SJSA1 (cell line): ENCODE results near the gene DHRS7B. TPM values are rescaled to one million over a fixed set of nuclear protein-coding genes. Genes with fewer than 3 reads are reported as not detected.
"Not testable (repeated sequence)": the region's sequence is repeated elsewhere in the genome, so short reads cannot be mapped to it uniquely, and the experiment has no call there.

Source experiments
- DNase-seq, 2 experiments: peaks; one replicate each; pipeline ENCODE4 v3.0.0-alpha.2; 2015 to 2020; ENCODE audit warnings: low spot score in 2 of 2, low read depth in 1 of 2
- H3K27ac ChIP-seq: fragments of 250-450 bp; sonication (Bioruptor Pico); 2 replicates; pipeline ENCODE4 v1.5.1; 2020; ENCODE audit warnings: mild to moderate bottlenecking, moderate library complexity
- H3K27me3 ChIP-seq: fragments of 250-450 bp; sonication (Bioruptor Pico); replicated peaks from 2 replicates; pipeline ENCODE4 v1.5.1; 2020; ENCODE audit warnings: mild to moderate bottlenecking, moderate library complexity
- H3K36me3 ChIP-seq: fragments of 250-450 bp; sonication (Bioruptor Pico); 2 replicates; pipeline ENCODE4 v1.5.1; 2020; ENCODE audit warnings: mild to moderate bottlenecking
- H3K4me1 ChIP-seq: fragments of 250-450 bp; sonication (Bioruptor Pico); replicated peaks from 2 replicates; pipeline ENCODE4 v1.6.1; 2021; ENCODE audit warnings: mild to moderate bottlenecking
- H3K4me3 ChIP-seq: fragments of 250-450 bp; sonication (Bioruptor Pico); 2 replicates; pipeline ENCODE4 v1.5.1; 2020; ENCODE audit warnings: mild to moderate bottlenecking
- H3K9me3 ChIP-seq: fragments of 250-450 bp; sonication (Bioruptor Pico); replicated peaks from 2 replicates; pipeline ENCODE4 v1.5.1; 2020; ENCODE audit warnings: mild to moderate bottlenecking
- total RNA-seq: library from RNA; depleted of rRNA; stranded (reverse); fragments of >200 nt; shearing (Covaris generic); gene quantifications from 2 replicates; pipeline ENCODE4 v1.2.3, GENCODE V29; 2014

DHRS7B gene
- total RNA-seq, 1 experiment from 2014 or later: 33.8 TPM

GRCh38 chr17:21217346-21217745 is 90.6 kb downstream of the DHRS7B start:
- Histone ChIP-seq H3K4me1 (peaks cover 18% of the 10 kb centered on the region), H3K27ac (no peak overlapping the region), H3K9me3 (no peaks in the 10 kb centered on the region), H3K27me3 (no peaks in the 10 kb centered on the region), H3K36me3 (peaks cover 5% of the 10 kb centered on the region), H3K4me3 (no peak overlapping the region)
- DNase-seq: no peak

- Histone ChIP-seq H3K4me1 (peaks cover 13% of the 10 kb centered on the region), H3K27ac (no peak overlapping the region), H3K9me3 (no peaks in the 10 kb centered on the region), H3K27me3 (no peaks in the 10 kb centered on the region), H3K4me3 (no peak overlapping the region), H3K36me3 (peaks cover 5% of the 10 kb centered on the region)
- DNase-seq: no peak
Measured at GRCh38 chr17:21218101-21218500, 91.3 kb downstream of the DHRS7B start.

GRCh38 chr17:21218831-21219380 is 92.1 kb downstream of the DHRS7B start:
- Histone ChIP-seq H3K27me3 (no peaks in the 10 kb centered on the region), H3K4me3 (no peak overlapping the region), H3K27ac (no peak overlapping the region), H3K4me1 (peaks cover 13% of the 10 kb centered on the region), H3K36me3 (peaks cover under 1% of the 10 kb centered on the region), H3K9me3 (no peaks in the 10 kb centered on the region)
- no peak for DNase-seq

- H3K9me3 ChIP-seq: no peaks in the 10 kb centered on the region
- H3K36me3 ChIP-seq: no peaks in the 10 kb centered on the region
- DNase-seq: no peak
- no peak overlapping the region for H3K27ac ChIP-seq
- no peak overlapping the region for H3K4me3 ChIP-seq
- H3K27me3 ChIP-seq: no peaks in the 10 kb centered on the region
- H3K4me1 ChIP-seq: no peaks in the 10 kb centered on the region
Measured at GRCh38 chr17:21223086-21223485, 96.3 kb downstream of the DHRS7B start.

GRCh38 chr17:21227277-21227676 is 100.5 kb downstream of the DHRS7B start:
- not testable (repeated sequence) for DNase-seq, H3K36me3 ChIP-seq, H3K9me3 ChIP-seq, H3K27ac ChIP-seq, H3K4me3 ChIP-seq, H3K27me3 ChIP-seq, H3K4me1 ChIP-seq

- no peaks in the 10 kb centered on the region for H3K4me1 ChIP-seq
- no peaks in the 10 kb centered on the region for H3K36me3 ChIP-seq
- no peak overlapping the region for H3K27ac ChIP-seq
- no peak for DNase-seq
- no peak overlapping the region for H3K4me3 ChIP-seq
- H3K27me3 ChIP-seq: no peaks in the 10 kb centered on the region
- no peaks in the 10 kb centered on the region for H3K9me3 ChIP-seq
Measured at GRCh38 chr17:21228111-21228510, 101.3 kb downstream of the DHRS7B start.

- Histone ChIP-seq H3K27ac (no peak overlapping the region), H3K9me3 (no peaks in the 10 kb centered on the region), H3K4me3 (no peak overlapping the region), H3K36me3 (no peaks in the 10 kb centered on the region), H3K27me3 (no peaks in the 10 kb centered on the region), H3K4me1 (peaks cover 2% of the 10 kb centered on the region)
- no peak for DNase-seq
Measured at GRCh38 chr17:21228845-21229244, 102.1 kb downstream of the DHRS7B start.

GRCh38 chr17:21231533-21231932 is 104.8 kb downstream of the DHRS7B start:
- no peak for DNase-seq
- Histone ChIP-seq H3K4me1 (peaks cover 10% of the 10 kb centered on the region), H3K27me3 (no peaks in the 10 kb centered on the region), H3K27ac (no peak overlapping the region), H3K9me3 (no peaks in the 10 kb centered on the region), H3K36me3 (no peaks in the 10 kb centered on the region), H3K4me3 (no peak overlapping the region)

GRCh38 chr17:21232033-21232749 is 105.4 kb downstream of the DHRS7B start:
- Histone ChIP-seq H3K4me3 (no peak overlapping the region), H3K9me3 (no peaks in the 10 kb centered on the region), H3K36me3 (no peaks in the 10 kb centered on the region), H3K4me1 (peaks cover 10% of the 10 kb centered on the region), H3K27ac (no peak overlapping the region), H3K27me3 (no peaks in the 10 kb centered on the region)
- no peak for DNase-seq

- H3K4me3 ChIP-seq: no peak overlapping the region
- no peaks in the 10 kb centered on the region for H3K36me3 ChIP-seq
- H3K27ac ChIP-seq: no peak overlapping the region
- no peaks in the 10 kb centered on the region for H3K9me3 ChIP-seq
- no peak for DNase-seq
- peaks cover 10% of the 10 kb centered on the region for H3K4me1 ChIP-seq
- H3K27me3 ChIP-seq: no peaks in the 10 kb centered on the region
Measured at GRCh38 chr17:21233581-21234347, 107.0 kb downstream of the DHRS7B start.

GRCh38 chr17:21235921-21236320 is 109.2 kb downstream of the DHRS7B start:
- no peak overlapping the region for H3K4me3 ChIP-seq
- no peaks in the 10 kb centered on the region for H3K36me3 ChIP-seq
- H3K9me3 ChIP-seq: no peaks in the 10 kb centered on the region
- H3K27ac ChIP-seq: no peak overlapping the region
- no peak for DNase-seq
- peaks cover 10% of the 10 kb centered on the region for H3K4me1 ChIP-seq
- no peaks in the 10 kb centered on the region for H3K27me3 ChIP-seq

GRCh38 chr17:21239680-21240368 is 113.1 kb downstream of the DHRS7B start:
- Histone ChIP-seq H3K4me1 (peaks cover under 1% of the 10 kb centered on the region), H3K27me3 (no peaks in the 10 kb centered on the region), H3K27ac (no peak overlapping the region), H3K4me3 (no peak overlapping the region), H3K36me3 (no peaks in the 10 kb centered on the region), H3K9me3 (no peaks in the 10 kb centered on the region)
- no peak for DNase-seq

- Histone ChIP-seq H3K27me3 (no peaks in the 10 kb centered on the region), H3K27ac (no peak overlapping the region), H3K9me3 (no peaks in the 10 kb centered on the region), H3K4me3 (no peak overlapping the region), H3K4me1 (no peaks in the 10 kb centered on the region), H3K36me3 (no peaks in the 10 kb centered on the region)
- DNase-seq: no peak
Measured at GRCh38 chr17:21240369-21241055, 113.7 kb downstream of the DHRS7B start.
